Stomach (tissue), 9 donors: ENCODE measurements around the gene INSYN2B. TPM values are rescaled to one million over a fixed set of nuclear protein-coding genes. Genes with fewer than 3 reads are reported as not detected.
A peak's percentile ranks its signal among the peaks of the same experiment; 100 is the strongest.

Experiments
- DNase-seq, 2 donors: peaks; one replicate each; pipeline versions ENCODE4 v3.0.0 to v3.0.0-alpha.2; 2013 to 2019
- H3K27ac ChIP-seq, 5 donors: fragments of 200-600 bp in 4 of 5; sonication (generic) in 4 of 5; one replicate each; pipeline ENCODE4 v1.5.1; 2013 to 2019; ENCODE audit warnings: mild to moderate bottlenecking in 1 of 5, moderate library complexity in 1 of 5
- H3K27me3 ChIP-seq, 3 donors: fragments of 200-600 bp; sonication (generic); one replicate each; pipeline ENCODE4 v1.5.1; 2017 to 2019; ENCODE audit warnings: mixed run types in 1 of 3
- H3K36me3 ChIP-seq, 4 donors: fragments of 200-600 bp; sonication (generic); 1 replicate in 3 of 4; 2 replicates in 1 of 4; pipeline ENCODE4 v1.5.1; 2016 to 2019
- H3K4me1 ChIP-seq, 4 donors: fragments of 200-600 bp; sonication (generic); one replicate each; pipeline ENCODE4 v1.5.1; 2016 to 2019
- H3K4me3 ChIP-seq, 4 donors: fragments of 200-600 bp; sonication (generic) in 3 of 4; one replicate each; pipeline ENCODE4 v1.5.1; 2016 to 2019; ENCODE audit warnings: mild to moderate bottlenecking in 1 of 4
- H3K9me3 ChIP-seq, 4 donors: fragments of 200-600 bp; sonication (generic); one replicate each; pipeline ENCODE4 v1.5.1; 2016 to 2019
- CTCF ChIP-seq, 7 experiments: fragments of 450-650 bp in 4 of 7; fragments of 200-600 bp in 3 of 7; sonication (generic) in 3 of 7; IDR thresholded peaks; one replicate each; pipeline ENCODE4 v1.5.1; 2016 to 2019; ENCODE audit warnings: antibody characterized with exemption in 7 of 7, control low read depth in 2 of 7, mild to moderate bottlenecking in 1 of 7
- EP300 ChIP-seq: sonication (generic); formaldehyde crosslinking; IDR thresholded peaks from one replicate; pipeline ENCODE4 v1.6.1; 2017; ENCODE audit warnings: antibody characterized with exemption
- POLR2A ChIP-seq, 4 donors: fragments of 450-650 bp; IDR thresholded peaks; one replicate each; pipeline ENCODE4 v1.6.1; 2016; ENCODE audit warnings: antibody characterized with exemption in 4 of 4, control low read depth in 2 of 4, mild to moderate bottlenecking in 1 of 4, moderate library complexity in 1 of 4
- POLR2AphosphoS5 ChIP-seq, 3 donors: sonication (generic); formaldehyde crosslinking; IDR thresholded peaks; one replicate each; pipeline ENCODE4 v1.6.1; 2016; ENCODE audit warnings: antibody characterized with exemption in 3 of 3
- WGBS, 5 donors: extraction: QIAGEN DNeasy Blood & Tissue Kit in 3 of 5; methylation state at CpG; one replicate each; pipeline versions ENCODE4 v1.1.5 to v1.1.7; 2013 to 2018; 5-methylcytosine and 5-hydroxymethylcytosine counted together
- intact Hi-C: fragments of 100-400 bp; cut with DNase I; formaldehyde crosslinking; loops from one replicate; pipeline ENCODE4 v1.15.1; 2023; ENCODE audit warnings: low total_unique reads
- polyA plus RNA-seq, 3 donors: library from polyadenylated mRNA; stranded (reverse); fragments of 200-250 nt; gene quantifications; one replicate each; pipeline ENCODE4 v1.2.3, GENCODE V29; 2013
- total RNA-seq, 5 donors: library from RNA; depleted of rRNA; stranded (reverse); fragments of >200 nt; gene quantifications; one replicate each; pipeline versions ENCODE4 v1.1.0 to v1.2.3, GENCODE V29; 2014 to 2016
- donor health status: healthy with polysubstance abuse.
- donor health status: Bipolar disorder and iron deficiency.
- donor health status: healthy.

The INSYN2B gene
- total and polyA plus RNA-seq, 8 donors, result 0.18 to 0.19 TPM; not detected in 6

- Histone ChIP-seq H3K9me3 (no peaks in the 10 kb centered on the region), H3K27ac (peak overlapping the region in 2 of 5 donors; percentile 10 to 36), H3K27me3 (no peaks in the 10 kb centered on the region), H3K4me1 (peaks cover 0 to 11% (median 0%) of the 10 kb centered on the region in 4 donors), H3K4me3 (no peak overlapping the region), H3K36me3 (no peaks in the 10 kb centered on the region)
- WGBS, 5 donors, result 52 to 80% (median 65%) methylated on average over 1 of the region's 1 CpG
- TF ChIP-seq POLR2A (IDR thresholded peaks at IDR 0.05), result no peak
- no peak for TF ChIP-seq EP300
- no peak for TF ChIP-seq CTCF (IDR thresholded peaks at IDR 0.05)
- TF ChIP-seq POLR2AphosphoS5 (IDR thresholded peaks at IDR 0.05), result no peak
- intact Hi-C loops, result no loop called here
- DNase-seq, result no peak
These were observed 103.9 kb downstream of the INSYN2B start for GRCh38 chr5:169876386-169876785.

GRCh38 chr5:169875731-169876130, 104.6 kb downstream of the INSYN2B start:
- Histone ChIP-seq H3K27ac (peak overlapping the region in 3 of 5 donors; percentile 10 to 54 (median 36)), H3K4me1 (peaks cover 0 to 11% (median 0%) of the 10 kb centered on the region in 4 donors), H3K4me3 (no peak overlapping the region), H3K9me3 (no peaks in the 10 kb centered on the region), H3K27me3 (no peaks in the 10 kb centered on the region), H3K36me3 (no peaks in the 10 kb centered on the region)
- intact Hi-C loops, result no loop called here
- DNase-seq, result no peak
- TF ChIP-seq EP300, result no peak
- no peak for TF ChIP-seq POLR2AphosphoS5 (IDR thresholded peaks at IDR 0.05)
- TF ChIP-seq POLR2A (IDR thresholded peaks at IDR 0.05), result no peak
- TF ChIP-seq CTCF (IDR thresholded peaks at IDR 0.05), result no peak
- WGBS, 5 donors, result 59 to 73% (median 68%) methylated on average over 4 of the region's 4 CpGs

GRCh38 chr5:169875091-169875728, 105.1 kb downstream of the INSYN2B start:
- no peak for DNase-seq
- intact Hi-C loops, result no loop called here
- 71 to 85% (median 78%) methylated on average over 8 of the region's 8 CpGs for WGBS, 5 donors
- H3K9me3 ChIP-seq, result no peaks in the 10 kb centered on the region
- no peaks in the 10 kb centered on the region for H3K36me3 ChIP-seq
- H3K4me1 ChIP-seq, result peaks cover 0 to 11% (median 0%) of the 10 kb centered on the region in 4 donors
- H3K27ac ChIP-seq, result peak overlapping the region in 2 of 5 donors; percentile 41 to 46
- H3K27me3 ChIP-seq, result no peaks in the 10 kb centered on the region
- TF ChIP-seq EP300, result no peak
- peak in 1 of 3 donors; percentile 6 for TF ChIP-seq POLR2AphosphoS5 (IDR thresholded peaks at IDR 0.05)
- no peak overlapping the region for H3K4me3 ChIP-seq

GRCh38 chr5:169874621-169875020, 105.7 kb downstream of the INSYN2B start:
- Histone ChIP-seq H3K27ac (peak overlapping the region in 2 of 5 donors; percentile 41 to 46), H3K9me3 (no peaks in the 10 kb centered on the region), H3K4me1 (peaks cover 0 to 11% (median 0%) of the 10 kb centered on the region in 4 donors), H3K27me3 (no peaks in the 10 kb centered on the region), H3K4me3 (no peak overlapping the region), H3K36me3 (no peaks in the 10 kb centered on the region)
- 72 to 79% (median 77%) methylated on average over 4 of the region's 4 CpGs for WGBS, 5 donors
- intact Hi-C loops, result no loop called here
- no peak for DNase-seq
- no peak for TF ChIP-seq CTCF (IDR thresholded peaks at IDR 0.05)
- no peak for TF ChIP-seq POLR2AphosphoS5 (IDR thresholded peaks at IDR 0.05)
- no peak for TF ChIP-seq POLR2A (IDR thresholded peaks at IDR 0.05)
- TF ChIP-seq EP300, result no peak

GRCh38 chr5:169873642-169874041, 106.7 kb downstream of the INSYN2B start:
- intact Hi-C loops, result no loop called here
- no peaks in the 10 kb centered on the region for H3K36me3 ChIP-seq
- whole genome bisulfite sequencing, 5 donors, result 58 to 68% (median 65%) methylated on average over 5 of the region's 5 CpGs

More at GRCh38 chr5:169873642-169874041, 106.7 kb downstream of the INSYN2B start:
- DNase-seq, result peak in 1 of 2 donors; percentile 48
- H3K27me3 ChIP-seq, result no peaks in the 10 kb centered on the region
- H3K27ac ChIP-seq, result no peak overlapping the region
- peaks cover 0 to 11% (median 0%) of the 10 kb centered on the region in 4 donors for H3K4me1 ChIP-seq
- no peaks in the 10 kb centered on the region for H3K9me3 ChIP-seq
- H3K4me3 ChIP-seq, result no peak overlapping the region
- TF ChIP-seq CTCF (IDR thresholded peaks at IDR 0.05) (no peak), EP300 (no peak), POLR2AphosphoS5 (IDR thresholded peaks at IDR 0.05) (no peak), POLR2A (IDR thresholded peaks at IDR 0.05) (no peak)
